Loucy (cell line): ENCODE results near the gene TRPM7.

Experiments used
- H2AFZ ChIP-seq: fragments of 200-600 bp; sonication (generic); 2 replicates; pipeline ENCODE4 v1.6.0; 2016; ENCODE audit warnings: antibody characterized with exemption, mild to moderate bottlenecking, low read length, moderate library complexity
- H3F3A ChIP-seq: fragments of 200-600 bp; 2 replicates; pipeline ENCODE4 v1.6.0; 2016; ENCODE audit warnings: antibody characterized with exemption, low read depth, mild to moderate bottlenecking
- H3K27me3 ChIP-seq: fragments of 200-600 bp; sonication (generic); 2 replicates; pipeline ENCODE4 v1.6.1; 2014; ENCODE audit warnings: low read length, mild to moderate bottlenecking; ENCODE audit not compliant: insufficient read depth, poor library complexity, severe bottlenecking
- H3K36me3 ChIP-seq: fragments of 200-600 bp; sonication (generic); 2 replicates; pipeline ENCODE4 v1.6.1; 2016; ENCODE audit warnings: low read length; ENCODE audit not compliant: insufficient read depth
- H3K4me1 ChIP-seq: fragments of 200-600 bp; sonication (generic); 2 replicates; pipeline ENCODE4 v1.5.1; 2014; ENCODE audit warnings: low read length, mild to moderate bottlenecking; ENCODE audit not compliant: insufficient read depth, poor library complexity, severe bottlenecking
- H3K4me2 ChIP-seq: fragments of 200-600 bp; sonication (generic); 2 replicates; pipeline ENCODE4 v1.6.0; 2014; ENCODE audit warnings: antibody characterized with exemption, low read length, low read depth, mild to moderate bottlenecking; ENCODE audit not compliant: poor library complexity, severe bottlenecking
- H3K4me3 ChIP-seq: fragments of 200-600 bp; sonication (generic); 2 replicates; pipeline ENCODE4 v1.5.1; 2014; ENCODE audit warnings: low read length, mild to moderate bottlenecking, mixed read lengths; ENCODE audit not compliant: poor library complexity, severe bottlenecking
- H3K79me2 ChIP-seq: fragments of 200-600 bp; sonication (generic); 2 replicates; pipeline ENCODE4 v1.6.1; 2014; ENCODE audit warnings: low read length; ENCODE audit not compliant: insufficient read depth
- H3K9ac ChIP-seq: fragments of 200-600 bp; sonication (generic); 2 replicates; pipeline ENCODE4 v1.6.0; 2014; ENCODE audit warnings: mild to moderate bottlenecking, low read depth, low read length, moderate library complexity; ENCODE audit not compliant: poor library complexity, severe bottlenecking
- H3K9me2 ChIP-seq: fragments of 200-600 bp; sonication (generic); replicated peaks from 2 replicates; pipeline ENCODE4 v1.6.1; 2016; ENCODE audit warnings: low read depth, low read length, mixed read lengths
- H3K9me3 ChIP-seq: fragments of 200-600 bp; sonication (generic); 2 replicates; pipeline ENCODE4 v1.6.1; 2014; ENCODE audit warnings: mild to moderate bottlenecking, antibody characterized with exemption, low read length, low read depth; ENCODE audit not compliant: insufficient read depth
- H4K20me1 ChIP-seq: fragments of 200-600 bp; sonication (generic); 2 replicates; pipeline ENCODE4 v1.6.0; 2014; ENCODE audit warnings: antibody characterized with exemption, low read length, mild to moderate bottlenecking; ENCODE audit not compliant: insufficient read depth, poor library complexity, severe bottlenecking
- CTCF ChIP-seq: fragments of 200-600 bp; sonication (generic); conservative IDR thresholded peaks from 2 replicates; pipeline ENCODE4 v1.5.1; 2014; ENCODE audit warnings: mild to moderate bottlenecking, antibody characterized with exemption, low read length
- EZH2phosphoT487 ChIP-seq: fragments of 200-600 bp; IDR thresholded peaks from 2 replicates; pipeline ENCODE4 v1.6.1; 2018; ENCODE audit warnings: antibody characterized with exemption, mild to moderate bottlenecking, moderate library complexity, borderline replicate concordance

Gene TRPM7

DNA sequence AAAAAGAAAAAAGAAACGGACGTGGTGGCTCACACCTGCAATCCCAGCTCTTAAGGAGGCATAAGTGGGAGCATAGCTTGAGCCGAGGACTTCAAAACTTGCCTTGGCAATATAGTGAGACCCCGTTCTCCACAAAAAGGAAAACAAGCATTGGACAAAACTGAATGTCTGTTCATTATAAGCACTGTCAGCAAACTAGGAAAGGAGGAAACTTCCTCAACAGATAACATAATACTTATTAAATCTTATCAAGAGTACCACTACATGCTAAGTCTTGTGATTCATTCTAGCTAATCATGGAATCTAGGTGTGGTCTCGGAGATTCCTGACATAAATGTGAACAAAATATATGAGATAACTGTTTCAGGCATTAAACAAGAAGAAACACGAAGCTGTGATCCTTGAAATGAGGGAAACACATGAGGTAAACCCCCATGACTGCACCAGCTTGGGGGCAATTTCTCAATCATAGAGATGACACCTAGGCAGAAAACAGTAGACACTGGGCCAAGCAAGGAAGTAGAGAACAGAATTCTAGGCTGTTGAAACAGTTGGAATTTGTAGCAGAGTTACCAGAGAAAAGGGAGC lies 33.3 kb downstream of the TRPM7 start:
- H4K20me1 ChIP-seq: no peaks in the 10 kb centered on the region
- H3K4me2 ChIP-seq: no peak overlapping the region
- no peaks in the 10 kb centered on the region for H3K27me3 ChIP-seq
- no peaks in the 10 kb centered on the region for H3F3A ChIP-seq
- no peak overlapping the region for H3K4me3 ChIP-seq
- H3K36me3 ChIP-seq: peaks cover 77% of the 10 kb centered on the region
- H3K4me1 ChIP-seq: no peaks in the 10 kb centered on the region
- no peaks in the 10 kb centered on the region for H3K79me2 ChIP-seq
- no peaks in the 10 kb centered on the region for H3K9me3 ChIP-seq
- no peak overlapping the region for H3K9ac ChIP-seq
- H2AFZ ChIP-seq: no peak overlapping the region
- no peaks in the 10 kb centered on the region for H3K9me2 ChIP-seq
- TF ChIP-seq EZH2phosphoT487: no peak
- no peak for TF ChIP-seq CTCF

DNA sequence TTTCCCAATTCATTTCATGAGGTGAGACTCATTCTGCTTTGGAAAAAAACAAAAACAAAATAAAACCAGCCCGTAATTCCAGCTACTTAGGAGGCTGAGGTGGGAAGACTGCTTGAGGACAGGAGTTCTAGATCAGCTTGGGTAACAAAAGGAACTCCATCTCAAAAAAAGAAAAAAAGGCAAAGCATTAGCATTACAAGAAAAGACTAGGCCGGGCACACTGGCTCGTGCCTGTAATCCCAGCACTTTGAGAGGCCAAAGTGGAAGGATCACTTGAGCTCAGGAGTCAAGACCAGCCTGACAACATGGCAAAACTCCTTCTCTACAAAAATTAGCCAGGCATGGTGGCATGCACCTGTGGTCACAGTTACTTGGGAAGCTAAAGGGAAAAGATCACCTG lies 33.9 kb downstream of the TRPM7 start:
- H3K36me3 ChIP-seq: peaks cover 80% of the 10 kb centered on the region

DNA sequence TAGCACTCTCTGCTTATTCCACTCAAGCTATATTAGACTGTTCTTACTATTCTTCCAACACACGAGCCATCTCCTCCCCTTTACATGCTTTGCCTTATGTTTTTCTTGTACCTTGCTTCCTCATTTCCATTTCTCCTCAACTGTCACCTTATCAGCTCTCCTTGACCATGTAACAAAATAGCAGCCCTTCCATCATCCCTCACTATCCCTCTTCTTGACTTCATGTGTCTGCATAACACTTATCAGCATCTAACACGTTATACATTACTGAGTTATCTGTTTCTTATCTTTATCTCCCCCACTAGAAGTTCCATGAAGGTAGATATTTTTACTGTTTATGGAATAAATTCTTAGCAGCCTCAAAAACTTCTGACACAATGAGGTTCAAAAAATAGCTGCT lies 45.3 kb downstream of the TRPM7 start:
- Histone ChIP-seq H3K9ac (no peak overlapping the region), H3K4me2 (no peak overlapping the region), H2AFZ (no peak overlapping the region), H3K9me3 (no peaks in the 10 kb centered on the region), H3F3A (no peaks in the 10 kb centered on the region), H3K79me2 (no peaks in the 10 kb centered on the region), H4K20me1 (no peaks in the 10 kb centered on the region), H3K27me3 (no peaks in the 10 kb centered on the region), H3K36me3 (peaks cover 75% of the 10 kb centered on the region), H3K4me1 (no peaks in the 10 kb centered on the region), H3K4me3 (no peak overlapping the region), H3K9me2 (no peaks in the 10 kb centered on the region)
- TF ChIP-seq CTCF (no peak), EZH2phosphoT487 (no peak)

More for the DNA sequence above, 33.9 kb downstream of the TRPM7 start:
- Histone ChIP-seq H3K4me2 (no peak overlapping the region), H2AFZ (no peak overlapping the region), H3K27me3 (no peaks in the 10 kb centered on the region), H3K9me2 (no peaks in the 10 kb centered on the region), H3K9ac (no peak overlapping the region), H3K4me3 (no peak overlapping the region), H3K79me2 (no peaks in the 10 kb centered on the region), H3F3A (no peaks in the 10 kb centered on the region), H3K9me3 (no peaks in the 10 kb centered on the region), H3K4me1 (no peaks in the 10 kb centered on the region), H4K20me1 (no peaks in the 10 kb centered on the region)
- TF ChIP-seq CTCF: no peak
- TF ChIP-seq EZH2phosphoT487: no peak
